Measurements from ENCODE around the gene TBL1Y.
"Not testable (repeated sequence)": the region's sequence is repeated elsewhere in the genome, so short reads cannot be mapped to it uniquely, and the experiment has no call there.

The TBL1Y gene

GRCh38 chrY:6972271-6972887 lies 61.9 kb downstream of the TBL1Y start:
- in situ Hi-C loops (cut with MboI; ENCODE audit: low sequenced_read_pairs), result no loop called here

GRCh38 chrY:6974971-6975370 lies 64.5 kb downstream of the TBL1Y start:
- in situ Hi-C loops (cut with MboI; ENCODE audit: low sequenced_read_pairs), result no loop called here

- in situ Hi-C loops (cut with MboI; ENCODE audit: low sequenced_read_pairs), result no loop called here
Observed at GRCh38 chrY:6977783-6978182, 67.3 kb downstream of the TBL1Y start.

GRCh38 chrY:6983221-6983620 lies 72.7 kb downstream of the TBL1Y start:
- in situ Hi-C loops (cut with MboI; ENCODE audit: low sequenced_read_pairs), result no loop called here

- in situ Hi-C loops (cut with MboI; ENCODE audit: low sequenced_read_pairs), result no loop called here
Observed at GRCh38 chrY:6987811-6988210, 77.3 kb downstream of the TBL1Y start.

- in situ Hi-C loops (cut with MboI; ENCODE audit: low sequenced_read_pairs), result no loop called here
Observed at GRCh38 chrY:6989886-6990620, 79.6 kb downstream of the TBL1Y start.

GRCh38 chrY:6992041-6992440 lies 81.5 kb downstream of the TBL1Y start:
- in situ Hi-C loops (cut with MboI; ENCODE audit: low sequenced_read_pairs), result no loop called here

- in situ Hi-C loops (cut with MboI; ENCODE audit: low sequenced_read_pairs), result no loop called here
Observed at GRCh38 chrY:6995987-6996386, 85.5 kb downstream of the TBL1Y start.

- in situ Hi-C loops (cut with MboI; ENCODE audit: low sequenced_read_pairs), result no loop called here
Observed at GRCh38 chrY:6997503-6998066, 87.1 kb downstream of the TBL1Y start.

- in situ Hi-C loops (cut with MboI; ENCODE audit: low sequenced_read_pairs), result no loop called here
Observed at GRCh38 chrY:6999905-7000304, 89.4 kb downstream of the TBL1Y start.

GRCh38 chrY:7002581-7002980 lies 92.1 kb downstream of the TBL1Y start:
- in situ Hi-C loops (cut with MboI; ENCODE audit: low sequenced_read_pairs), result no loop called here

- in situ Hi-C loops (cut with MboI; ENCODE audit: low sequenced_read_pairs), result no loop called here
Observed at GRCh38 chrY:7007911-7008310, 97.4 kb downstream of the TBL1Y start.

GRCh38 chrY:7008578-7009355 lies 98.3 kb downstream of the TBL1Y start:
- in situ Hi-C loops (cut with MboI; ENCODE audit: low sequenced_read_pairs), result no loop called here

GRCh38 chrY:7013051-7013450 lies 102.6 kb downstream of the TBL1Y start:
- in situ Hi-C loops (cut with MboI; ENCODE audit: low sequenced_read_pairs), result no loop called here

- in situ Hi-C loops (cut with MboI; ENCODE audit: low sequenced_read_pairs), result no loop called here
Observed at GRCh38 chrY:7016521-7016920, 106.0 kb downstream of the TBL1Y start.

- in situ Hi-C loops (cut with MboI; ENCODE audit: low sequenced_read_pairs), result no loop called here
Observed at GRCh38 chrY:7017244-7018080, 107.0 kb downstream of the TBL1Y start.

GRCh38 chrY:7039037-7039436 lies 128.5 kb downstream of the TBL1Y start:
- in situ Hi-C loops (cut with MboI; ENCODE audit: low sequenced_read_pairs), result no loop called here

- in situ Hi-C loops (cut with MboI; ENCODE audit: low sequenced_read_pairs), result no loop called here
Observed at GRCh38 chrY:7040662-7041061, 130.2 kb downstream of the TBL1Y start.

GRCh38 chrY:7041983-7042382 lies 131.5 kb downstream of the TBL1Y start:
- in situ Hi-C loops (cut with MboI; ENCODE audit: low sequenced_read_pairs), result no loop called here

- in situ Hi-C loops (cut with MboI; ENCODE audit: low sequenced_read_pairs), result not testable (repeated sequence)
Observed at GRCh38 chrY:7052461-7052860, 142.0 kb downstream of the TBL1Y start.

GRCh38 chrY:7056886-7057285 lies 146.4 kb downstream of the TBL1Y start:
- in situ Hi-C loops (cut with MboI; ENCODE audit: low sequenced_read_pairs), result no loop called here

Data from hTERT RPE-1 (cell line).